SJSA1 (cell line): ENCODE measurements around the gene USPL1. TPM values are rescaled to one million over a fixed set of nuclear protein-coding genes. Genes with fewer than 3 reads are reported as not detected.
A peak's percentile ranks its signal among the peaks of the same experiment; 100 is the strongest.
"Not testable (repeated sequence)": the region's sequence is repeated elsewhere in the genome, so short reads cannot be mapped to it uniquely, and the experiment has no call there.

Experiments
- DNase-seq, 2 experiments: peaks; one replicate each; pipeline ENCODE4 v3.0.0-alpha.2; 2015 to 2020; ENCODE audit warnings: low spot score in 2 of 2, low read depth in 1 of 2
- H3K27ac ChIP-seq: fragments of 250-450 bp; sonication (Bioruptor Pico); 2 replicates; pipeline ENCODE4 v1.5.1; 2020; ENCODE audit warnings: mild to moderate bottlenecking, moderate library complexity
- H3K27me3 ChIP-seq: fragments of 250-450 bp; sonication (Bioruptor Pico); replicated peaks from 2 replicates; pipeline ENCODE4 v1.5.1; 2020; ENCODE audit warnings: mild to moderate bottlenecking, moderate library complexity
- H3K36me3 ChIP-seq: fragments of 250-450 bp; sonication (Bioruptor Pico); 2 replicates; pipeline ENCODE4 v1.5.1; 2020; ENCODE audit warnings: mild to moderate bottlenecking
- H3K4me1 ChIP-seq: fragments of 250-450 bp; sonication (Bioruptor Pico); replicated peaks from 2 replicates; pipeline ENCODE4 v1.6.1; 2021; ENCODE audit warnings: mild to moderate bottlenecking
- H3K4me3 ChIP-seq: fragments of 250-450 bp; sonication (Bioruptor Pico); 2 replicates; pipeline ENCODE4 v1.5.1; 2020; ENCODE audit warnings: mild to moderate bottlenecking
- H3K9me3 ChIP-seq: fragments of 250-450 bp; sonication (Bioruptor Pico); replicated peaks from 2 replicates; pipeline ENCODE4 v1.5.1; 2020; ENCODE audit warnings: mild to moderate bottlenecking
- total RNA-seq: library from RNA; depleted of rRNA; stranded (reverse); fragments of >200 nt; shearing (Covaris generic); gene quantifications from 2 replicates; pipeline ENCODE4 v1.2.3, GENCODE V29; 2014

Gene USPL1
- total RNA-seq, 1 experiment from 2014 or later: 16.3 TPM

DNA sequence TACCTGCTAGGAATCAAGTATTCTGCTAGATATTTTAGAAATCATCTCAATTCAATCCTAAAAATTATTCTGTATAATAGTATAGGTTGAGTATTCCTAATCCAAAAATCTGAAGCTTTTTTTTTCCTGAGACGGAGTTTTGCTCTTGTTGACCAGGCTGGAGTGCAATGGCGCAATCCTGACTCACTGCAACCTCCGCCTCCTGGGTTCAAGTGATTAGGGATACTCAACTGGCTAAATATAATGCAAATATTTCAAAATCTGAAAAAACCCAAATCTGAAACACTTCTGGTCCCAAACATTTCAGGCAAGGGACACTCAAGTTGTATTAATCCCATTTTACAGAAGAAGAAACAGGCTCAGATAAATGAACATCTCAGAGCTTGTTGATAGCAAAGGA lies 17.2 kb upstream of the USPL1 start:
- no peak for DNase-seq

DNA sequence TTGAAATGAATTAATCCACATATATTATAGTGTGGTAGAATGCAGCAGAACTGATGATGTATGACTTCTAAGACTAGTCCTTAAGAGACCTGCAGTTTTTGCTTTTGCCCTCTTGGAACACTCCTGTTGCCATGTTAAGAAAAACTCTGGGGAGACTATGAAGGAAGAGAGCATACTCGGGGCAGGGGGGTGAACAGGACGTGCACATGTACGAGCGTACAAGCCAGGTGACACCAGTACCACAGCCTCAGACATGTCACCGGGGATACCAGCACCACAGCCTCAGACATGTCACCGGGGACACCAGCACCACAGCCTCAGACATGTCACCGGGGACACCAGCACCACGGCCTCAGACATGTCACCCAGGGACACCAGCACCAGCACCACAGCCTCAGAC lies 15.9 kb upstream of the USPL1 start:
- H3K36me3 ChIP-seq: no peaks in the 10 kb centered on the region
- H3K4me3 ChIP-seq: no peak overlapping the region
- H3K27me3 ChIP-seq: no peaks in the 10 kb centered on the region
- no peak overlapping the region for H3K27ac ChIP-seq
- H3K4me1 ChIP-seq: no peaks in the 10 kb centered on the region
- DNase-seq: no peak
- H3K9me3 ChIP-seq: no peaks in the 10 kb centered on the region

More for the DNA sequence above, 17.2 kb upstream of the USPL1 start:
- H3K9me3 ChIP-seq: no peaks in the 10 kb centered on the region
- H3K36me3 ChIP-seq: no peaks in the 10 kb centered on the region
- H3K4me1 ChIP-seq: no peaks in the 10 kb centered on the region
- no peak overlapping the region for H3K27ac ChIP-seq
- H3K27me3 ChIP-seq: no peaks in the 10 kb centered on the region
- H3K4me3 ChIP-seq: no peak overlapping the region

DNA sequence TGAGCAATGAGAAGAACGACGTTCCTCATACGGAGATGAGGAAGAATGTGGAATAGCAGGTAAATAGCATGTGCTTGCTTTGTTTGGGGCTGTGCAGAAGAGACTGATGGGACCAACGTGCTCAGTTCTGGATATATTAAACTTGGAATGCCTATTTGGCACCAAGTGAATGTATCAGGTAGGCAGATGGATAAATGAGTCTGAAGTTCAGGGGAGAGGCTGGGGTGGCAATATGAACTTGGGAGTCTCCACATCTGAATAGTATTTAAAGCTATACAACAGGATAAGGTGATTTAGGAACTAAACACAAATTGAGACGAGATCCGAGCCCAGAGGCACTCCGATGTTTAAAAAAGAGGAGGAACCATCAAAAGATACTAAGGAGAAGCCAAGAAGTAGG lies 12.7 kb upstream of the USPL1 start:
- Histone ChIP-seq H3K4me1 (no peaks in the 10 kb centered on the region), H3K27ac (no peak overlapping the region), H3K9me3 (no peaks in the 10 kb centered on the region), H3K36me3 (no peaks in the 10 kb centered on the region), H3K4me3 (no peak overlapping the region), H3K27me3 (no peaks in the 10 kb centered on the region)
- DNase-seq: no peak

DNA sequence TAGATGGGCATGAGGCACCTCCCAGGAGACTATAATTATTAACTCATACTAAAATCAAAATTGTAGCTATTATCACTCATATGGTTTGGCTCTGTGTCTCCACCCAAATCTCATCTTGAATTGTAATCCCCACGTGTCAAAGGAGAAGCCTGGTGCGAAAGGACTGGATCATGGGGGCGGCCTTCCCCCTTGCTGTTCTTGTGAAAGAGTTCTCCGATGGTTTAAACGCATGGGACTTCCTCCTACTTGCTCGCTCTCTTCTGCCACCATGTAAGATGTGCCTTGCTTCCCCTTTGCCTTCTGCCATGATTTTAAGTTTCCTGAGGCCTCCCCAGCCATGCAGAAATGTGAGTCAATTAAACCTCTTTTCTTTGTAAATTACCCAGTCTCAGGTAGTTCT lies 10.5 kb upstream of the USPL1 start:
- DNase-seq, H3K27me3 ChIP-seq, H3K4me3 ChIP-seq, H3K36me3 ChIP-seq, H3K4me1 ChIP-seq, H3K9me3 ChIP-seq, H3K27ac ChIP-seq: not testable (repeated sequence)

DNA sequence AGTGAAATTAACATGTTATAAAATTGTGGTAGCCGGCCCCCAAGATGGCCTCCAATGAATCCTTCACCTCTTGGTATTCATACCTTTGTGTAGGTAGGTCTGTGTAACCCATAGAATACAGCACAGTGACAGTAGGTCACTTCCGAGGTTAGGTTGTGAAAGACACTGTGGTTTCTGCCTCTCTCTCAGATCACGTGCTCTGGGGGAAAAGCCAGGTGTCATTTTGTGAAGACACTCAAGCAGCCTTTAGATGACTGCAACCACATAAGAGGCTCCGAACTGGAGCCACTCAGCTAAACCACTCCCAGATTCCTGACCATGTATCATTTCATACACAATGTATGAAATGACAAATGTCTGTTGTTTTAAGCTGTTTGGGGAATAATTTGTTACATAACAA lies 9.8 kb upstream of the USPL1 start:
- Histone ChIP-seq H3K27me3 (no peaks in the 10 kb centered on the region), H3K4me3 (no peak overlapping the region), H3K9me3 (no peaks in the 10 kb centered on the region), H3K27ac (no peak overlapping the region), H3K4me1 (no peaks in the 10 kb centered on the region), H3K36me3 (no peaks in the 10 kb centered on the region)
- DNase-seq: no peak

DNA sequence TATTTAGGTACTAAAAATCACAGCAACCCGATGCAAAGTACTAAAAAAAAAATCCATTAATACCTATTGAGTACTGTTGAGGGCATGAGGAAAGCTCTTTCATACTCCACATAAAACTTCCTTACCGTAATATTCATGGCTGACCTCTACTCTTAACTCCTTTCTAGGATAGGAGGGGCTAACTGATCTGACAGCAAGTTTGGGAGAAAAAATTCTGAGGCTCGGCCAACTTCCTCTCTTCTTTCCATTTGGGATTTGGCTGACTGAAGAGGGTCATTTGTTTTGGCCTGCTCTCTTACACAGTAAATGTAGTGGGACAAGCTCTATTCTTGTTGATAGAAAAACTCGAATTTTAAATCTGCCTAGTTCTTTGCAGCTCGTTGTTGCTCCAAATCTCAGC lies 9.4 kb upstream of the USPL1 start:
- no peak overlapping the region for H3K4me3 ChIP-seq

DNA sequence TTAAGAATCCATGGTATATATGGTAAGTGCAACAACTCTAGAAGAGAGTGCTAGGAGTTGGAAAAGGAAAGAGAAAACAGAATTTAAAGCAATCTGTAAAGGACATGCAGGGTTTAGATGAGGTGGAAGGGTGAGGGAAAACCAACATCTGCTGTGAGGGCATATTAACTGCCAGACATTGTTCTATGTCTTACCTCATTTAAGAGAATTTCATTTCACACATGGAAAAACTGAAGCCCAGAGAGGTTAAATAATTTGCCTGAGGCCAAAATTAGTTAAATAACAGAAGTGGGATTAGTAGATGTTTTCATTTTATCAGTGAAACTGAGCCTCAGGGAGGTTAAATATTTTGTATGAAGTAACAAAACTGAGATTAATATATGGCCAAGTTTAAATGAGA lies 7.4 kb upstream of the USPL1 start:
- H3K27me3 ChIP-seq: no peaks in the 10 kb centered on the region
- no peaks in the 10 kb centered on the region for H3K9me3 ChIP-seq
- no peaks in the 10 kb centered on the region for H3K4me1 ChIP-seq
- H3K36me3 ChIP-seq: no peaks in the 10 kb centered on the region
- no peak overlapping the region for H3K4me3 ChIP-seq
- DNase-seq: no peak
- no peak overlapping the region for H3K27ac ChIP-seq

More for the DNA sequence above, 9.4 kb upstream of the USPL1 start:
- H3K36me3 ChIP-seq: no peaks in the 10 kb centered on the region
- no peak overlapping the region for H3K27ac ChIP-seq
- DNase-seq: no peak
- no peaks in the 10 kb centered on the region for H3K27me3 ChIP-seq
- no peaks in the 10 kb centered on the region for H3K9me3 ChIP-seq
- H3K4me1 ChIP-seq: no peaks in the 10 kb centered on the region

DNA sequence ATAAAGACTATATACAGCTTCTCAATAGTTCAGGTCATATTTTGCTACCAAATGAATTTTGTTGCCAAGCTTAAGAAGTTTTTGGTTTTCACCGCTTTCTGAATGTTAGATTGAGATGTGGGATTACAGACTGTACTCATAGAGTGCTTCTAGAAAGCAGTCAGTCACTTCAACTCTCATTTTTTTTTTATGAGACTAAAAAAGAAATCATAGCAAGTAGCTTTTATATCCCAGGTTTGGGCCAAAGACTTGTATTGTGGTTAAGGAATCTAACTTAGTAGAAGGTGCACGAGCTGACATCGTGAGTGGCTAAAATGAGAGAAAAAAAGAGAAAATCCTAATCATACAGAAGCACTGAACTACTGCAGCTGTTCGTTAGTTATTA lies 2.2 kb upstream of the USPL1 start:
- H3K9me3 ChIP-seq: no peaks in the 10 kb centered on the region
- 0 out of 2 replicates have a peak, but pooled peaks cover 3% of the 10 kb centered on the region for H3K4me1 ChIP-seq
- peak overlapping the region; percentile 90 for H3K27ac ChIP-seq
- H3K27me3 ChIP-seq: no peaks in the 10 kb centered on the region
- peak overlapping the region; percentile 61 for H3K4me3 ChIP-seq
- DNase-seq: no peak
- H3K36me3 ChIP-seq: no peaks in the 10 kb centered on the region; the same call in 1 of the 2 replicates

DNA sequence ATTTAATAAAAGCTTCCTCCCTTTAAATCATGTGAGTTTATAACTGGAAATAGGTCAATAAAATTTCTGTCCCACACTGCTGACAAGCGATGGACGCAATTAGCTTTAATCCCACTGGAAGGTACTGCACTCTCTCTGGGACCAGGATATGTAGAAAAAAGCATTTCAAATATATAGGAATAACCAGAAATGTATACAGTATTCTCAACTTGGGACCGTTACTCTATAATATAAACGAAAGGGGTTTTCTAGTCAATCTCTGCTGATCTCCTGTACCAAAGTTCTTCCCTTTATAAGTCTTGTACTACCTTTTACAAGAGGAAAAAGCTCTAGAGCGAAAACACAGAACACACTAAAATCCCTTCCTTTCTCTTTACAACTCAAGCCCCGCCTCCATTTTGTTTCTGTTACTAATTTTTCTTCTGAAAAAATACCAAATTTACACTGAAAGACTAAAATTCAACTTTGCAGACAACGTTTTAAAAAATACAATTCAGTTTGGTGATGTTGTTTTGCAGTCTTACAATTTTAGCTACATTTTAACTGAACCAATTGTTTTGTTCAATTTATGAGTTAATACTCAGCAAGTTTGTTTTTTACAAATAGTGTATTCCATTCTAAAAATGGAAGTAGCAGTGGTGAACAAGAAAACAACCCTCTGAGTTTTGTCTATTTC lies 1.7 kb upstream of the USPL1 start:
- DNase-seq: peak in 1 of 2 experiments; percentile 47
- Histone ChIP-seq H3K36me3 (no peaks in the 10 kb centered on the region; the same call in 1 of the 2 replicates), H3K27ac (peak overlapping the region; percentile 90), H3K4me3 (peak overlapping the region; percentile 61), H3K4me1 (0 out of 2 replicates have a peak, but pooled peaks cover 3% of the 10 kb centered on the region), H3K27me3 (no peaks in the 10 kb centered on the region), H3K9me3 (no peaks in the 10 kb centered on the region)

DNA sequence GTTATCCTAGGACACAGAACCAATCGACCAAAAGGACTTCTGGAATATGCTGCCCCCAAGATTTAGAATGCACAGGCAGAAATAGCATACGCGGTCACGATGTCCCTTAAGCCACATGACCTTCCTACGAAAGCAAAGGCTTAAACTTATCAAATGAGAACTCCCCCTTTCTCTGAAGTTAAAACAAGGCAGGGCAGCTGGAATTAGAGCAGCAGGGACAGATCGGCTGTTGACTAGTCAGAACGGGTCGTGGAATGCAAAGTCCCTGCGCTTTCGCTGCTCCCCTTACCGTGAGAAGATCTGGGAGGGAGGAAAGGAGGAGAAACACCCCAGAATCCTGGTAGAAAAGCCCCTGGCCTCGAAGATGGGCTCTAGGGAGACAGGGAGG lies 799 bp upstream of the USPL1 start:
- Histone ChIP-seq H3K4me3 (peak overlapping the region; percentile 61), H3K27ac (peak overlapping the region; percentile 90), H3K9me3 (no peaks in the 10 kb centered on the region), H3K36me3 (peaks cover under 1% of the 10 kb centered on the region; the same call in 1 of the 2 replicates), H3K4me1 (0 out of 2 replicates have a peak, but pooled peaks cover 3% of the 10 kb centered on the region), H3K27me3 (no peaks in the 10 kb centered on the region)
- peak in 1 of 2 experiments; percentile 59 for DNase-seq

DNA sequence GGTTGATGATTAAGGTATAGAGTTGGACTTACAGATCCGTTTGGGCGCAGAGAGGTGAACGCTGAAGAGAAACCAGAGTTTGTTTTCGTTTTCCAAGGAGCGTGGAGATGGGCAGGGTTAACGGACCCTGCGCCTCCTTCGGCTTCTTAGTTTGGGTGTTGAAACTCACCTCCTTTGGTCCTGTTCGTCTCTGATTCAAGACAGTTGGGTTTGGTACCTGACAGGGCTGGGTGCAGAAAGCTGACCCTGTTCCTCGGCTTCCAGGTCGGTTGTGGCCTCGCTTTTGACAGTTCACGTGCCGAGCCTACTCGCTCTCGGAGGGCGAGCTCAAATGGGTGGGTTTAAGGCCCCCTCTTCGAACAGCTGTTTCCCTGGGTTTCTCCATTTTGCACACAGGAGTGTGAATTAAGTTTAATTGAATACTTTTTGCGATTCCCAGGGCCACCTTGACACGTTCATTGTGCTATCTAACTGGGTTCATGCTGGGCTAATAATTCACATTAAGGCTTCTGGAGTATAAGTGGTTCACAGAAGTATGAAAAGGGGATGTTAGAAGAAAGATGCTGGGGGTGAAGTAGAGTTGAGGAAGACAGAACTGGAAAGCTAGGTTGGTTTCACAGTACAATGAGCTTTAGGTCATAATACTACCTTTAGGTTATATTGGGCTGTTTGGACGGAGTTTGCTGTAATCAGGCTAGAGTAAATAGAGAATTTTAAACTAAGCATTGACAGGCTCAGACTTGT lies 638 bp downstream of the USPL1 start:
- DNase-seq: peak in 1 of 2 experiments; percentile 0
- no peaks in the 10 kb centered on the region for H3K9me3 ChIP-seq
- peaks cover 12% of the 10 kb centered on the region for H3K36me3 ChIP-seq
- peak overlapping the region; percentile 9; the same call in 1 of the 2 replicates for H3K27ac ChIP-seq
- H3K4me3 ChIP-seq: peak overlapping the region; percentile 61
- no peaks in the 10 kb centered on the region for H3K27me3 ChIP-seq
- H3K4me1 ChIP-seq: 0 out of 2 replicates have a peak, but pooled peaks cover 3% of the 10 kb centered on the region

DNA sequence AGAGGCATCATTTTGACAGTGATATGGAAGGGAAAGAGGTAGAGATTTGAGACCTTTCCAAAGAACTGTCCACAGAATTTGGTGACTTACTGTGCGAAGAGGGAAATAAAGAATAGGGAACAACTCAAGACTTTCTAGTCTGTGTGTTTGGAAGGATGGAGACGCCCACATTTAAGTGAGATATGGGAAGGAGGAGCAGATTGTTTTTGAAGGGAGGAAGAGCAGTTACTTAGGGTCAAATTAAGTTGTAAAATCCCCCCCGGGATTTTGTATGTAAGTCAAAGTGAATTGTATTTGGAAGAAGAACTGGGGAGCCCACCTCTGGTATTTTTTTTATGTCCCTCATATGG lies 1.2 kb downstream of the USPL1 start:
- 0 out of 2 replicates have a peak, but pooled peaks cover 3% of the 10 kb centered on the region for H3K4me1 ChIP-seq

DNA sequence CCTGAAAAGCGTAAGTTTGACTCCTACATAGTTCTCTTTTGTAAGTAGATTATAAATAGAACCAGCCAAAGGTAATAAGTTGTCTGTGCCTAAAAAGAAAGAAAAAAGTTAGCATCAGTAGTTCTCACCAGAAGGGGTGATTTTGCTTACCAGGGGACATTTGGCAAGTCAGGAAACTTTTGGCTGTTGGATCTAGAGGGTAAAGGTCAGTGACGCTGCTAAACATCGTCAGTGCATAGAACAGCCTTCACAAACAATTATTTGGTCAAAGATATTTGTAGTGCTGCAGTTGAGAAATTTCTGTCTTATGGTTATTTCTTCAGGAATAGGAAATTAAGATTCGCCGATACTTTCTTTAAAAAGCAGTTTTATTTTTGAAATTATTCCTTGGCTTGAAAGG lies 2.0 kb downstream of the USPL1 start:
- Histone ChIP-seq H3K36me3 (peaks cover 18% of the 10 kb centered on the region), H3K4me1 (0 out of 2 replicates have a peak, but pooled peaks cover 3% of the 10 kb centered on the region), H3K4me3 (no peak overlapping the region), H3K9me3 (no peaks in the 10 kb centered on the region), H3K27ac (no peak overlapping the region), H3K27me3 (no peaks in the 10 kb centered on the region)
- no peak for DNase-seq

More for the DNA sequence above, 1.2 kb downstream of the USPL1 start:
- Histone ChIP-seq H3K9me3 (no peaks in the 10 kb centered on the region), H3K27ac (no peak overlapping the region), H3K27me3 (no peaks in the 10 kb centered on the region), H3K4me3 (peak overlapping the region; percentile 61), H3K36me3 (peaks cover 17% of the 10 kb centered on the region)
- DNase-seq: no peak

DNA sequence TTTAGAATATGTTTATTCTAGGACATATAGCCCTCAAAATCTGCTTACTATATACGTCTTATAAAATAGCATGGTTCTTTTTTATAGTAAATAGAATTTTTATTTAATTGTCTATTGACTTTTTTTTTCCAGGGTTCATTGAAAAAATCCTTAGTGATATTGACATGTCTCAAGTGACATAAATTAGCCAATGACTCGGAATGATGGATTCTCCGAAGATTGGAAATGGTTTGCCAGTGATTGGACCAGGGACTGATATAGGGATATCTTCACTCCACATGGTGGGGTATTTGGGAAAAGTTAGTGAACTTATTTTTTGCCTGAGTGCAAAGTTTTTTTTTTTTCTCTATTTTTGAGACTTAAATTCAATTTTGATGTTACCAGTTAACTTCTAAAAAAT lies 3.2 kb downstream of the USPL1 start:
- Histone ChIP-seq H3K27me3 (no peaks in the 10 kb centered on the region), H3K36me3 (peaks cover 20% of the 10 kb centered on the region), H3K9me3 (no peaks in the 10 kb centered on the region), H3K27ac (no peak overlapping the region), H3K4me1 (0 out of 2 replicates have a peak, but pooled peaks cover 3% of the 10 kb centered on the region), H3K4me3 (no peak overlapping the region)
- no peak for DNase-seq
